Caco-2 (cell line): ENCODE results near the gene S1PR2. TPM values are rescaled to one million over a fixed set of nuclear protein-coding genes. Genes with fewer than 3 reads are reported as not detected.

ENCODE experiments used
- BruUV-seq: library from RNA; stranded (reverse); fragments of 400-500 nt; replicated peaks from 2 replicates; lab custom pipeline; 2021; lab: Mats Ljungman, UMichigan
- CTCF ChIA-PET: fragments of 300-600 bp; sonication (Branson Sonifier 250); formaldehyde crosslinking; loops from one replicate; lab custom pipeline; 2022; ENCODE audit warnings: antibody characterized with exemption; lab: Charles Lee
- POLR2A ChIA-PET: fragments of 300-600 bp; sonication (Branson Sonifier 250); formaldehyde crosslinking; loops from one replicate; lab custom pipeline; 2022; ENCODE audit warnings: antibody characterized with exemption; lab: Charles Lee
- DNase-seq, 2 experiments: peaks; one replicate each; pipeline versions ENCODE4 v3.0.0 to v3.0.0-alpha.2; 2020 to 2022
- H3K27me3 ChIP-seq: replicated peaks from 2 replicates; pipeline ENCODE4 v1.6.0; 2011; ENCODE audit warnings: low read length; ENCODE audit not compliant: control insufficient read depth, insufficient read depth
- H3K36me3 ChIP-seq: 2 replicates; pipeline ENCODE4 v1.5.1; 2011; ENCODE audit warnings: low read length; ENCODE audit not compliant: control insufficient read depth, insufficient read depth
- H3K4me1 ChIP-seq: fragments of 250-450 bp; sonication (Bioruptor Pico); 2 replicates; pipeline ENCODE4 v1.5.1; 2020; ENCODE audit warnings: mild to moderate bottlenecking
- H3K4me3 ChIP-seq: 2 replicates; pipeline ENCODE4 v1.5.1; 2011; ENCODE audit warnings: low read depth, mild to moderate bottlenecking, control low read depth, low read length
- H3K9me3 ChIP-seq: fragments of 250-450 bp; sonication (Bioruptor Pico); 2 replicates; pipeline ENCODE4 v1.5.1; 2020; ENCODE audit warnings: mild to moderate bottlenecking, moderate library complexity
- H3K27ac Mint-ChIP-seq: one replicate; pipeline ENCODE4 v1.8.0; 2022; ENCODE audit warnings: mixed read lengths; ENCODE audit not compliant: unreplicated experiment
- H3K27me3 Mint-ChIP-seq: one replicate; pipeline ENCODE4 v1.8.0; 2022; ENCODE audit warnings: mixed read lengths; ENCODE audit not compliant: insufficient read depth, unreplicated experiment
- H3K36me3 Mint-ChIP-seq: one replicate; pipeline ENCODE4 v1.8.0; 2022; ENCODE audit warnings: mild to moderate bottlenecking, mixed read lengths; ENCODE audit not compliant: insufficient read depth, unreplicated experiment
- H3K4me1 Mint-ChIP-seq: one replicate; pipeline ENCODE4 v1.8.0; 2022; ENCODE audit warnings: low read depth, mixed read lengths; ENCODE audit not compliant: unreplicated experiment
- H3K4me3 Mint-ChIP-seq: one replicate; pipeline ENCODE4 v1.8.0; 2022; ENCODE audit warnings: mild to moderate bottlenecking, moderate library complexity, mixed read lengths; ENCODE audit not compliant: unreplicated experiment
- H3K9me3 Mint-ChIP-seq: one replicate; pipeline ENCODE4 v1.8.0; 2022; ENCODE audit warnings: mixed read lengths; ENCODE audit not compliant: unreplicated experiment
- CTCF ChIP-seq, 2 experiments: fragments of 200-600 bp in 1 of 2; IDR thresholded peaks; 1 replicate in 1 of 2; 2 replicates in 1 of 2; pipeline versions ENCODE4 v1.5.1 to v1.8.0; 2011 to 2022; ENCODE audit warnings: antibody characterized with exemption in 1 of 2, control low read depth in 1 of 2, inconsistent platforms in 1 of 2, low read depth in 1 of 2, low read length in 1 of 2, mild to moderate bottlenecking in 1 of 2, moderate library complexity in 1 of 2; ENCODE audit not compliant: insufficient read depth in 1 of 2, severe bottlenecking in 1 of 2, unreplicated experiment in 1 of 2
- intact Hi-C: fragments of 100-400 bp; cut with micrococcal nuclease; formaldehyde crosslinking; loops from one replicate; pipeline ENCODE4 v1.10.0; 2022; ENCODE audit not compliant: unreplicated experiment
- total RNA-seq: library from RNA; stranded (reverse); gene quantifications from 2 replicates; pipeline ENCODE4 v1.2.3, GENCODE V29; 2022

The S1PR2 gene
- total RNA-seq, 1 experiment from 2014 or later = 6.2 TPM

- Mint-ChIP-seq H3K27me3 (no peaks in the 10 kb centered on the region), H3K36me3 (peaks cover 47% of the 10 kb centered on the region), H3K27ac (no peak overlapping the region), H3K4me1 (no peaks in the 10 kb centered on the region), H3K4me3 (peak overlapping the region; percentile 96), H3K9me3 (no peaks in the 10 kb centered on the region)
- no peaks in the 10 kb centered on the region for H3K27me3 ChIP-seq
- no peaks in the 10 kb centered on the region for H3K9me3 ChIP-seq
- intact Hi-C loops = loop anchor here (5.0 kb wide), 1 partner anchor 59 kb away; the partner anchor contains the start of gene MRPL4
- TF ChIP-seq CTCF (IDR thresholded peaks at IDR 0.05; ENCODE audit: insufficient read depth in 1 of 2, low read depth in 1 of 2, low read length in 1 of 2, severe bottlenecking in 1 of 2, unreplicated experiment in 1 of 2) = no peak
- ChIA-PET CTCF (no interaction called here), POLR2A (interaction anchor here (0.6 kb wide), 1 partner anchor 113 kb away, joined by 3 read pairs; no protein-coding TSS in a partner anchor)
- no peak for DNase-seq
- no TSS peak for BruUV-seq
- peak overlapping the region; percentile 15; the same call in 1 of the 2 replicates for H3K4me3 ChIP-seq
- H3K36me3 ChIP-seq = no peaks in the 10 kb centered on the region
- no peaks in the 10 kb centered on the region for H3K4me1 ChIP-seq
Measured at GRCh38 chr19:10192922-10193321, 38.2 kb downstream of the S1PR2 start.

- H3K27me3 Mint-ChIP-seq = no peaks in the 10 kb centered on the region
- Histone ChIP-seq H3K27me3 (no peaks in the 10 kb centered on the region), H3K4me1 (no peaks in the 10 kb centered on the region), H3K4me3 (no peak overlapping the region), H3K36me3 (no peaks in the 10 kb centered on the region), H3K9me3 (no peaks in the 10 kb centered on the region)
- H3K27ac Mint-ChIP-seq = no peak overlapping the region
- no peaks in the 10 kb centered on the region for H3K4me1 Mint-ChIP-seq
- CTCF ChIA-PET = interaction anchor here (0.6 kb wide), 1 partner anchor 88 kb away, joined by 4 read pairs; no protein-coding TSS in a partner anchor
- intact Hi-C loops = loop anchor here (5.0 kb wide), 1 partner anchor 61 kb away; the partner anchor contains the start of gene MRPL4
- no TSS peak for BruUV-seq
- peak in 1 of 2 experiments; percentile 18 for DNase-seq
- POLR2A ChIA-PET = no interaction called here
- H3K9me3 Mint-ChIP-seq = no peaks in the 10 kb centered on the region
- peaks cover 47% of the 10 kb centered on the region for H3K36me3 Mint-ChIP-seq
- TF ChIP-seq CTCF (IDR thresholded peaks at IDR 0.05; ENCODE audit: insufficient read depth in 1 of 2, low read depth in 1 of 2, low read length in 1 of 2, severe bottlenecking in 1 of 2, unreplicated experiment in 1 of 2) = no peak
- H3K4me3 Mint-ChIP-seq = no peak overlapping the region
Measured at GRCh38 chr19:10191347-10191746, 39.8 kb downstream of the S1PR2 start.

GRCh38 chr19:10190026-10190425 lies 41.1 kb downstream of the S1PR2 start:
- Mint-ChIP-seq H3K4me3 (no peak overlapping the region), H3K4me1 (no peaks in the 10 kb centered on the region), H3K27me3 (no peaks in the 10 kb centered on the region), H3K9me3 (no peaks in the 10 kb centered on the region), H3K27ac (peak overlapping the region; percentile 32), H3K36me3 (peaks cover 50% of the 10 kb centered on the region)
- ChIA-PET POLR2A (no interaction called here), CTCF (no interaction called here)
- intact Hi-C loops = loop anchor here (5.0 kb wide), 1 partner anchor 62 kb away; the partner anchor contains the start of gene MRPL4
- no TSS peak for BruUV-seq
- DNase-seq = no peak
- TF ChIP-seq CTCF (IDR thresholded peaks at IDR 0.05; ENCODE audit: insufficient read depth in 1 of 2, low read depth in 1 of 2, low read length in 1 of 2, severe bottlenecking in 1 of 2, unreplicated experiment in 1 of 2) = no peak
- no peaks in the 10 kb centered on the region for H3K9me3 ChIP-seq
- H3K4me3 ChIP-seq = no peak overlapping the region
- H3K27me3 ChIP-seq = no peaks in the 10 kb centered on the region
- H3K36me3 ChIP-seq = no peaks in the 10 kb centered on the region
- H3K4me1 ChIP-seq = no peaks in the 10 kb centered on the region
